Adrenal gland (tissue), 12 donors: ENCODE results near the gene AOPEP. TPM values are rescaled to one million over a fixed set of nuclear protein-coding genes. Genes with fewer than 3 reads are reported as not detected.

Experiments used
- DNase-seq, 7 donors: peaks; one replicate each; pipeline ENCODE4 v3.0.0-alpha.2; 2019 to 2020
- H3K27ac ChIP-seq, 5 donors: fragments of 200-600 bp; sonication (generic) in 4 of 5; 1 replicate in 3 of 5; 2 replicates in 2 of 5; pipeline versions ENCODE4 v1.5.1 to v1.8.0; 2016 to 2020; ENCODE audit warnings: mild to moderate bottlenecking in 1 of 5
- H3K27me3 ChIP-seq: fragments of 200-600 bp; 2 replicates; pipeline ENCODE4 v1.8.0; 2021
- H3K36me3 ChIP-seq, 2 donors: fragments of 200-600 bp; replicated peaks in 1 of 2; 1 replicate in 1 of 2; 2 replicates in 1 of 2; pipeline versions ENCODE4 v1.5.1 to v1.8.0; 2018 to 2022
- H3K4me1 ChIP-seq, 2 donors: fragments of 200-600 bp; replicated peaks in 1 of 2; 1 replicate in 1 of 2; 2 replicates in 1 of 2; pipeline versions ENCODE4 v1.5.1 to v1.8.0; 2018 to 2021
- H3K4me3 ChIP-seq, 4 donors: fragments of 200-600 bp; sonication (generic) in 3 of 4; one replicate each; pipeline ENCODE4 v1.5.1; 2016 to 2018
- H3K9me3 ChIP-seq, 3 donors: fragments of 200-600 bp; sonication (generic) in 1 of 3; replicated peaks in 1 of 3; 1 replicate in 2 of 3; 2 replicates in 1 of 3; pipeline versions ENCODE4 v1.5.1 to v1.8.0; 2016 to 2021
- CTCF ChIP-seq, 6 experiments: fragments of 450-650 bp in 4 of 6; fragments of 200-600 bp in 2 of 6; sonication (generic) in 1 of 6; IDR thresholded peaks; 1 replicate in 5 of 6; 2 replicates in 1 of 6; pipeline versions ENCODE4 v1.5.1 to v1.8.0; 2016 to 2021; ENCODE audit warnings: antibody characterized with exemption in 6 of 6, mild to moderate bottlenecking in 2 of 6, moderate library complexity in 1 of 6
- POLR2A ChIP-seq, 2 donors: fragments of 450-650 bp; IDR thresholded peaks; one replicate each; pipeline ENCODE4 v1.6.1; 2017; ENCODE audit warnings: antibody characterized with exemption in 2 of 2, mild to moderate bottlenecking in 2 of 2, moderate library complexity in 1 of 2
- WGBS, 4 donors: extraction: QIAGEN DNeasy Blood & Tissue Kit in 2 of 4; methylation state at CpG; one replicate each; pipeline versions ENCODE4 v1.1.5 to v1.1.7; 2013 to 2017; 5-methylcytosine and 5-hydroxymethylcytosine counted together
- intact Hi-C, 2 donors: fragments of 100-400 bp; cut with DNase I; formaldehyde crosslinking; loops; one replicate each; pipeline versions ENCODE4 v1.14.1 to v1.15.0; 2022 to 2023
- polyA plus RNA-seq, 3 donors: library from polyadenylated mRNA; stranded (reverse); fragments of 200-250 nt in 2 of 3; fragments of 350-450 nt in 1 of 3; fragmentation: Illumina TruSeq in 1 of 3; extraction: RNeasy Lipid Tissue Mini Kit (QIAGEN cat#74804) in 1 of 3; gene quantifications; one replicate each; pipeline ENCODE4 v1.2.3, GENCODE V29; 2013 to 2014
- total RNA-seq, 9 donors: library from RNA; depleted of rRNA in 4 of 9; stranded (reverse); fragments of >200 nt in 4 of 9; fragments of 120-200 nt in 1 of 9; fragmentation: NEBNext Ultra II Directional in 1 of 9; extraction: Animal tissue kit (Norgen Biotek cat#: 25700) in 1 of 9; gene quantifications; one replicate each; pipeline versions ENCODE4 v1.1.0 to v1.2.4, GENCODE V29; 2013 to 2023
- donor health status: healthy with polysubstance abuse.
- donor health status: Bipolar disorder and iron deficiency.
- donor health status: DM: yes; HTN: yes; CAD: no.
- donor health status: DM: no; HTN: no; CAD: no.
- donor health status: DM: no; HTN: no; CAD: no.
- donor health status: DM: yes; HTN: yes; CAD: no.

AOPEP gene
- total and polyA plus RNA-seq, 12 donors: 31.0 to 99.6 (median 71.0) TPM

- H3K27ac ChIP-seq: no peak overlapping the region
- 80 to 90% (median 85%) methylated on average over 2 to 3 of the region's 3 CpGs for WGBS, 4 donors
- no peaks in the 10 kb centered on the region for H3K36me3 ChIP-seq
- no peaks in the 10 kb centered on the region for H3K9me3 ChIP-seq
- H3K4me1 ChIP-seq: no peaks in the 10 kb centered on the region
- no peak for DNase-seq
- no peak for TF ChIP-seq POLR2A (IDR thresholded peaks at IDR 0.05)
- no peak for TF ChIP-seq CTCF (IDR thresholded peaks at IDR 0.05)
- no peaks in the 10 kb centered on the region for H3K27me3 ChIP-seq
- intact Hi-C loops: no loop called here
- H3K4me3 ChIP-seq: no peak overlapping the region
Measured at GRCh38 chr9:94772144-94772543, 45.6 kb downstream of the AOPEP start.

GRCh38 chr9:94772639-94773303 lies 46.3 kb downstream of the AOPEP start:
- H3K4me1 ChIP-seq: no peaks in the 10 kb centered on the region
- H3K9me3 ChIP-seq: no peaks in the 10 kb centered on the region
- no peak for TF ChIP-seq POLR2A (IDR thresholded peaks at IDR 0.05)
- TF ChIP-seq CTCF (IDR thresholded peaks at IDR 0.05): no peak
- no peak for DNase-seq
- no peak overlapping the region for H3K27ac ChIP-seq
- H3K4me3 ChIP-seq: no peak overlapping the region
- WGBS, 4 donors: 66 to 85% (median 77%) methylated on average over 4 of the region's 4 CpGs
- intact Hi-C loops: no loop called here
- H3K27me3 ChIP-seq: no peaks in the 10 kb centered on the region
- H3K36me3 ChIP-seq: no peaks in the 10 kb centered on the region

- H3K4me3 ChIP-seq: no peak overlapping the region
- no peak overlapping the region for H3K27ac ChIP-seq
- 64 to 74% (median 69%) methylated on average over 5 of the region's 5 CpGs for WGBS, 4 donors
- no peak for TF ChIP-seq POLR2A (IDR thresholded peaks at IDR 0.05)
- TF ChIP-seq CTCF (IDR thresholded peaks at IDR 0.05): no peak
- no peaks in the 10 kb centered on the region for H3K27me3 ChIP-seq
- no peaks in the 10 kb centered on the region for H3K4me1 ChIP-seq
- intact Hi-C loops: no loop called here
- H3K9me3 ChIP-seq: no peaks in the 10 kb centered on the region
- DNase-seq: peak in 1 of 7 donors; percentile 23
- no peaks in the 10 kb centered on the region for H3K36me3 ChIP-seq
Measured at GRCh38 chr9:94773655-94774054, 47.2 kb downstream of the AOPEP start.

- no peaks in the 10 kb centered on the region for H3K9me3 ChIP-seq
- 93 to 95% (median 94%) methylated on average over 4 of the region's 4 CpGs for WGBS, 4 donors
- intact Hi-C loops: loop anchor here in 1 of 2 donors (5.0 kb wide), 1 partner anchor 96 kb away; no protein-coding TSS in a partner anchor
- DNase-seq: no peak
- H3K27me3 ChIP-seq: no peaks in the 10 kb centered on the region
- no peak overlapping the region for H3K4me3 ChIP-seq
- no peak overlapping the region for H3K27ac ChIP-seq
- TF ChIP-seq CTCF (IDR thresholded peaks at IDR 0.05): no peak
- no peak for TF ChIP-seq POLR2A (IDR thresholded peaks at IDR 0.05)
- H3K36me3 ChIP-seq: no peaks in the 10 kb centered on the region
- peaks cover 0 to 3% of the 10 kb centered on the region in 2 donors for H3K4me1 ChIP-seq
Measured at GRCh38 chr9:94778013-94778412, 51.5 kb downstream of the AOPEP start.
